Stimulated activated CD4-positive, alpha-beta T cell treated with anti-CD3 and anti-CD28 coated beads, Interleukin-1b, Interleukin-23, amount 100 ng/mL, for 48 hours (primary cell): Measurements from ENCODE around the gene RAB4B.
"Not testable (repeated sequence)": the region's sequence is repeated elsewhere in the genome, so short reads cannot be mapped to it uniquely, and the experiment has no call there.

ENCODE experiments used
- DNase-seq: peaks from one replicate; pipeline ENCODE4 v3.0.0-alpha.2; 2020

The RAB4B gene

DNA sequence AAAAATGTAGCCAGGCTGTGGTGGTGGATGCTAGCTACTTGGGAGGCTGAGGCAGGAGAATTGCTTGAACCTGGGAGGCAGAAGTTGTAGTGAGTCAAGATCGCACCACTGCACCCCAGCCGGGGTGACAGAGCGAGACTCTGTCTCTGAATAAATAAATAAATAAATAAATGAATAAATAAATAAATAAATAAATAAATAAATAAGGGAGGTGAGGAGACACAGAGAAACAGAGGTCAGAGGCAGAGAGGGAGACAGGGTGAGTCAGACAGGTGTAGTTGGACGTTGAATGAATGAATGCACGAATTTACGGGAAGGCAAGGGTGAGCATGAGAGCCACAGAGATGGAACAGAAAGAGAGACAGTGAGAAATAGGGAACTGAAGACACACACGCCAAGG, 3.1 kb downstream of the RAB4B start:
- no peak for DNase-seq

DNA sequence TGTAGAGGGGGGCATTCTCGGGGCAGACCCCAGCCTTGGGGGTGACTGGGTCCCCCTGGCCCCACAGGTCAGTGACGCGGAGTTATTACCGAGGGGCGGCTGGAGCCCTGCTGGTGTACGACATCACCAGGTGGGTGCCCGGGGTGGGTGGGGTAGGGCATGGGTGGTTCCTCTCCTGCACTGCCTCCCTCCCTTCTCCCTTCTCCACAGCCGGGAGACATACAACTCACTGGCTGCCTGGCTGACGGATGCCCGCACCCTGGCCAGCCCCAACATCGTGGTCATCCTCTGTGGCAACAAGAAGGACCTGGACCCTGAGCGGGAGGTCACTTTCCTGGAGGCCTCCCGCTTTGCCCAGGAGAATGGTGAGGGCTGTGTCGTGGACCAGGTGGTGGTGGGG, 5.7 kb downstream of the RAB4B start:
- no peak for DNase-seq

DNA sequence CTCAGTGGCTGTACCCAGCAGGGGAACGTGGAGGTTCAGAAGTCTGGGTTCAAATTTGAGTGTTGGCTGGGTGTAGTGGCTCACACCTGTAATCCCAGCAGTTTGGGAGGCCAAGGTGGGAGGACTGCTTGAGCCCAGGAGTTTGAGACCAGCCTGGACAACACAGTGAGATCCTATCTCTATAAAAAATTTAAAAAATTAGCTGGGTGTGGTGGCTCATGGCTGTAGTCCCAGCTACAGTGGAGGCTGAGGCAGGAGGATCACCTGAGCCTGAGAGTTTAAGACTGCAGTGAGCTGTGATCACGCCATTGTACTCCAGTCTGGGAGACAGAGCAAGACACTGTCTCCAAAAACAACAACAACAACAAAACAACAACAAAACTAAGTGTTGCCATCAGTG, 6.1 kb downstream of the RAB4B start:
- DNase-seq, result not testable (repeated sequence)

DNA sequence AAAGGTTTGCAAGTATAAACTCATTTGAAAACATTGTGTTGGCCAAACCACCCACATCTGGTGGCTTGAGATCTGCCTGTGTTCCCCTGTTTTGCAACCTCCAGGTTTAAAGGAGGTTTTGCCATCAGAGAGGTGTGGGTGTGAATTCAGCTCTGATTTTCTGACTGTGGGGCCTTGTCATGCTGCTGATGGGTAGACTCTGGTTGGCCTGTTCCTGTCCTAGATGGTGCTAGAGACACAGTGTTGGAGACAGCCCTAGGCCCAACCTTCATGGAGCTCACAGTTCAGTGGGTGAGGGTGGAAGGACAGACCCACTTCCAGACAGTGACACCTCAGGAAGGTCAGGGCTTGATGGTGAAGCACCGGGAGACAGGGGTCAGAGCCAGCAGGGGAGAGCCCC, 7.5 kb downstream of the RAB4B start:
- no peak for DNase-seq

DNA sequence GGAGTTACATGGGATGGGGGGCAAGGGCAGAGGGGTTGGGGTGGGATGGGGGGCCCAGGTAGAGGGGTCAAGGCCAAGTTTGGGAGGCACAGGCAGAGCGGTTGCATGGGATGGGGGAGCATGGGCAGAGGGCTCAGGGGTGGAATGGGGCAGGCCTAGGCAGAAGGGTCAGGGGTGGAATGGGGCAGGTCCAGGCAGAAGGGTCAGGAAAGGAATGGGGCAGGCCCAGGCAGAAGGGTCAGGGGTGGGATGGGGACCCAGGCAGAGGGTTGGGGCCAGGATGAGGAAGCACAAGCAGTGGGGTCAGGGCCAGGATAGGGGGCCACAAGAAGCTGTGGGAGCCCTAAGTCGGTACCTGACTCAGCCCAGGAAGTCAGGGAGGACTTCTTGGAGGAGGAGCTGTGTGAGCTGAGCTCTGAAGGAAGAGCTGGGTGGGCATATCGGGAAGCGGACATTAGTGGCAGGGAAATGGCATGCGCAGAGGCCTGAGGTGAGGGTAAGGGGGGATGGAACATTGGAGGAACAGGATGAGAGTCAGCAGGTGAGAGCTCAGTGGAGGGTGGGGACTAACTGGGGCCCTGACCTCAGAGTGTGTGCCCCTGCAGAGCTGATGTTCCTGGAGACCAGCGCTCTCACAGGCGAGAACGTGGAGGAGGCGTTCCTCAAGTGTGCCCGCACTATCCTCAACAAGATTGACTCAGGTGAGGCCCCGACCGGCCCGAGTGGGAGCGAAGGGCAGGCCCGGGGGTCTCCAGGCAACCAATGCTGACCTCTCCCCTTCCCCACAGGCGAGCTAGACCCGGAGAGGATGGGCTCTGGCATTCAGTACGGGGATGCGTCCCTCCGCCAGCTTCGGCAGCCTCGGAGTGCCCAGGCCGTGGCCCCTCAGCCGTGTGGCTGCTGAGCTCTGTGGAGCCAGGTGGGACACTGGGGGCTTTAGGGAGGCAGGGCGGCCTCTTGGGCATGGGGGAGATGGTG, 8.3 kb downstream of the RAB4B start:
- no peak for DNase-seq

DNA sequence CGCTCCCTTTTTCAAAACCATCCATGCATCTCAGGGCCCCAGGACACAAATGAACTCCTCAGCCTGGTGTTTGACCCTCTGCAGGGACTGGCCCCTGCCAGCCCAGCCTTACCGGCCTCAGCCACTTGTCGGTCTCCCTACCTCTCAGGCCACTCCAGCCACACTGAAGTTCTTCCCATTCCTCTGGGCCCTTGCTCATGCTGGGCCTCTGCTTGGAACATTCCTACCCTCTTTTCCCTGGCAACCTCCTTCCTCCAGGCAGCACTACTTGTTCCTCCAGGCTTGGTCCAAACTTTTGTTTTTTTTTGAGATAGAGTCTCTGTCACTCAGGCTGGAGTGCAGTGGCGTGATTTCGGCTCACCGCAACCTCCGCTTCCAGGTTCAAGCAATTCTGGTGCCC, 13.3 kb downstream of the RAB4B start:
- DNase-seq, result no peak

DNA sequence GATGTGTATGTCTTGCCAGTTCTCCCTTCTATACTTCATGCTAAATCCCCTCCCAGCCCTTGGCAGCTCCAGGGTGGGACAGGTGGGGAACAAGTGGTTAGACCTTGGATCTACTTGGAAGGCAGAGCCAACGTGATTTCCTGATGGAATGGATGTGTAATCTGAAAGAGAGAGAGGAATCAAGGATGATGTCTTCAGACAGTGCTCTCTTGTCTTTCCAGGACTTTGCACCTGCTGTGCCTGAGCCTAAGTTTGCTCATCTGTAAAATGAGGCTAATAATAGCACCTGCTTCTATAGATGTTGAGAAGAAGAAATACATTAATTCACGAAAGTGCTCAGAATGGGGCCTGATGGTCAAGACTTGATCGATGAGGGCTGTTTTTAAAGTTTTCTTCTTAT, 13.9 kb downstream of the RAB4B start:
- no peak for DNase-seq

DNA sequence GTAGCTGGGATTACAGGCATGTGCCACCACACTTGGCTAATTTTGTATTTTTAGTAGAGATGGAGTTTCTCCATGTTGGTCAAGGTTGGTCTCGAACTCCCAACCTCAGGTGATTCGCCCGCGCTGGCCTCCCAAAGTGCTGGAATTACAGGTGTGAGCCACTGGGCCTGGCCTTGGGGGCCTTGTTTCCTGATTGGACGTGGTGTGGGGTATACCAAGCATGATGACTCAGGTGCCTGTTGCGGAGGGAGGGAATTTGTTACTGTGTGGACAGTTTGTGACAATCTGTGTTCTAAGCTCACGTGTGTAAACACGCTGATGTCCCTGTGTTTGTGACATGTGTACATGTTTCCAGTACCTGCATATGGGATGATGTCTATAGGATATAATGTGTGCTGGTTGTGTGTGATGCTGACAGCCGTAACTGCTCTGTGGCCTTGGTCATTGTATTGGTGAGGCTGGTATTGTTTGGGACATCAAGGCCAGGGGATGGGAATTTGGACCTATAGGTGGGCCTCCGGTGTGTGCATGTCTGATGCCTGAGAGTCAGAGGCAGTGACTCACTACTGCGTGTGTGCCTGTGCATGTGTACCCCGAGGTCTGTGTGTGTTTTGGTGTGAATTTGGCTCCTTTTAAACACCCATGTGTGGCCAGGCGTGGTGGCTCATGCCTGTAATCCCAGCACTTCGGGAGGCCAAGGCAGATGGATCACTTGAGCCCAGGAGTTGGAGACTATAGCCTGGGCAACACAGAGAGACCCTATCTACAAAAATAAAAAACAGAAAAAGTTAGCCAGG, 19.3 kb downstream of the RAB4B start:
- DNase-seq, result no peak

DNA sequence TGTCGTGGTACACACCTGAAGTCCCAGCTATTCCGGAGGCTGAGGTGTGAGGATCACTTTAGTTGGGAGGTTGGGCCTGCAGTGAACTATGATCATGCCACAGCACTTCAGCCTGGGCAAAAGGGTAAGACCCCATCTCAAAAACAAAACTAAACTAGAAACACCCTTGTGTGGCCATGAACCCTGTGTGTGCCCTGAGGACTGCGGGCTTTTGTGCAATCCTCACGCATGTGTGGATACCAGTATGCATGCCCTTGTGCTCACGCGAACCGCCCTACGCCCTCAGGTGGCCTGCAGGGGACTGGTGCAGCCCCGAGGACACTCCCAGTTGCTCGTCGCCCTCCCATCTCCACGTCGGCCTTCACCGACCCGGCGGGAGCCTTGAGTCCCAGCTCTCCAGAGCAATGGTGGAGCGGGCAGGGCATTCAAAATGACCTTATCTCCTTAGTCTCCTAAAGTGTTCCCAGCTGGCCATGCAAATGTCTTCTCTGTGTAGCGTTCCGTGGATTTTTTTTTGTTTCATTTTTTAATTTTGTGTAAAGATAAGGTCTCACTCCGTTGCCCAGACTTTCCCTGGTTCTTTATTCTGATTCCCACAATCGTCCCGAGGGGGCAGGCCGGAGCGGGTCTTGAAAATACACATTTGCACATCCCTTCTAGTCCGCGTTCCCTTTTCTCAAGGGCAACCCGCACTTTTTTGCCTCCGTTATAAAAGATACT, 20.1 kb downstream of the RAB4B start:
- peak; percentile 78 for DNase-seq

DNA sequence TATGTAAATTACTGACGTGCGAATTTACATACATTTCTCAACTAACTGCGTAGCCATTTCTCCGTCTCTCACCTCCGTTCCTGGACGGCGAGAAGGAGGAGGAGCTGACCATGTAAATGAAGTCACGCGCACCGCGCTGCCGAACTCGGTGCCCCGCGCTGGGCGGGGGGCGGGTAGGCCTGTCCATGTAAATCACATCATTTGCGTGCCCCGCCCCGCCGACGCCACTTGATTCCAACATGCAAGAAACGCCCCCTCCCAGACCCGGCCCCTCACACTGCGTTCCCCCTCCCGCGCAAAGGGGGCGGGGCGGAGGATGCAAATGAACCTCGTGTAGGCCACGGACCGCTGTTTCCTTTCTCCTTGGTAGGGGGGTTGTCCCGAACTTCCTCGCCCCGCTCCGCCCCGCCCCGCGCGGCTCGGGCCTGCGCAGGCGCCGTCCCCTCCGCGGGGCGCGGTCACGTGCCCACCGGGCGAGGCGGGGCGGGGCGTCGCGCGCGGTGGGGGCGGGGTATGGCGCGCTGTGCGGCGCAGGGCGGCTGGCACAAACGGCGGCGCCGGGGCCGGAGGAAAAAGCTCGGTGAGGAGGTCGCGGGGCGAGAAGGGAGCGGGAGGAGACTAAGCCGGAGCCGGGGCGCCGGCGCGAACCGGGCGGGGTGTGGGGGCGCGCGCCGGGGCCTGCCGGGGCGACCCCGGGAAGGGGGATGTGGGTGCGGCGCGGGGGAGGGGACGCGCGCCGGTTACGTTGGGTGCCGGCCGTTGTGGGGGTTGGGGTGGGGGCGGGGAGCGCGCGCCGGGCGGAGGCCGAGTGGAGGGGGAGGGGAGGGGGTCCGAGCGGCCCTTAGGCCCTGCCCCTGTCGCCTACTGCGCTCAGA, 20.9 kb downstream of the RAB4B start, which contains the start of gene EGLN2:
Gene EGLN2 (plus strand): TSS at position 509 of the 875 bp plus-strand sequence. CDS start 1,382 bp downstream, outside the sequence.
- DNase-seq, result peak; percentile 100

DNA sequence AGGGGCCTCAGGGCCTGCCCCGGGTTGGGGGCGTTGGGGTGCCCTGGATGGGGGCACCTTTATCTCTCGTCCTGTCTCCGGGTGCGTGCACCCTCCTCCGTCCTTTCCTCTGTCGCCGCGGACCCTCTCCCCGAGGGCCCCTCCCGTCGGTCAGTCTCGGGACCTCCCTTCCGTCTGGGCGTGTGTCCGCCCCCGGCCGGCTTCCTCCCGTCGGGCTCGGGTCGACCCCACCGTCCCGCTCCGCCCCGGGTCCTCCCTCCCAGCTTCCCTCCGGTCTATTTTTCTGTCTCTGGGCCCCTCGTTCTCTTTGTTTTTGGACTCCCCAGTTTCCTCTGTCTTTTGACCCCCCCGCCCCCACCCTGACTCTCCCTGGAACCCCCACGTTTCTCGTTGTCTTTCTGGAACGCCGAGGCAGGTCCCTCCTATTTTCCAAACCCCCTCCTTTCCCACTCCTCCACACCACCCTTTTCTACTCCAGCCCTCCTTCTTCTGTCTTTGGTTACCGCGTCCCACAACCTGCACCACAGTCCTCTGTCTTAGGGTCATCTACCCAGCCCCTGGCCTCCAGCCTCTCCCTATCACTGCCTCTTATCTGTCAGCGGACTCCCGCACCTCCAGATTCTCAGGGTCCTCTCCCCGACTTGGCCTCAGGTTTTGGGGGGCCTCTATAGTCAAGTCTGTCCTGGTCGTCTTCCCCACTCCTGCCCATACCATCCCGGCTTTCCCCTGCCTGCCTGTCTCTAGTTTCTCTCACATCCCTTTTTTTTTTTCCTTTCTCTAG, 21.7 kb downstream of the RAB4B start:
- DNase-seq, result no peak

DNA sequence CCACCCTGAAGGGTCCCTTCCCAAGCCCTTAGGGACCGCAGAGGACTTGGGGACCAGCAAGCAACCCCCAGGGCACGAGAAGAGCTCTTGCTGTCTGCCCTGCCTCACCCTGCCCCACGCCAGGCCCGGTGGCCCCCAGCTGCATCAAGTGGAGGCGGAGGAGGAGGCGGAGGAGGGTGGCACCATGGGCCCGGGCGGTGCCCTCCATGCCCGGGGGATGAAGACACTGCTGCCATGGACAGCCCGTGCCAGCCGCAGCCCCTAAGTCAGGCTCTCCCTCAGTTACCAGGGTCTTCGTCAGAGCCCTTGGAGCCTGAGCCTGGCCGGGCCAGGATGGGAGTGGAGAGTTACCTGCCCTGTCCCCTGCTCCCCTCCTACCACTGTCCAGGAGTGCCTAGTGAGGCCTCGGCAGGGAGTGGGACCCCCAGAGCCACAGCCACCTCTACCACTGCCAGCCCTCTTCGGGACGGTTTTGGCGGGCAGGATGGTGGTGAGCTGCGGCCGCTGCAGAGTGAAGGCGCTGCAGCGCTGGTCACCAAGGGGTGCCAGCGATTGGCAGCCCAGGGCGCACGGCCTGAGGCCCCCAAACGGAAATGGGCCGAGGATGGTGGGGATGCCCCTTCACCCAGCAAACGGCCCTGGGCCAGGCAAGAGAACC, 22.4 kb downstream of the RAB4B start:
- no peak for DNase-seq

DNA sequence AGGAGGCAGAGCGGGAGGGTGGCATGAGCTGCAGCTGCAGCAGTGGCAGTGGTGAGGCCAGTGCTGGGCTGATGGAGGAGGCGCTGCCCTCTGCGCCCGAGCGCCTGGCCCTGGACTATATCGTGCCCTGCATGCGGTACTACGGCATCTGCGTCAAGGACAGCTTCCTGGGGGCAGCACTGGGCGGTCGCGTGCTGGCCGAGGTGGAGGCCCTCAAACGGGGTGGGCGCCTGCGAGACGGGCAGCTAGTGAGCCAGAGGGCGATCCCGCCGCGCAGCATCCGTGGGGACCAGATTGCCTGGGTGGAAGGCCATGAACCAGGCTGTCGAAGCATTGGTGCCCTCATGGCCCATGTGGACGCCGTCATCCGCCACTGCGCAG, 22.9 kb downstream of the RAB4B start:
- no peak for DNase-seq

DNA sequence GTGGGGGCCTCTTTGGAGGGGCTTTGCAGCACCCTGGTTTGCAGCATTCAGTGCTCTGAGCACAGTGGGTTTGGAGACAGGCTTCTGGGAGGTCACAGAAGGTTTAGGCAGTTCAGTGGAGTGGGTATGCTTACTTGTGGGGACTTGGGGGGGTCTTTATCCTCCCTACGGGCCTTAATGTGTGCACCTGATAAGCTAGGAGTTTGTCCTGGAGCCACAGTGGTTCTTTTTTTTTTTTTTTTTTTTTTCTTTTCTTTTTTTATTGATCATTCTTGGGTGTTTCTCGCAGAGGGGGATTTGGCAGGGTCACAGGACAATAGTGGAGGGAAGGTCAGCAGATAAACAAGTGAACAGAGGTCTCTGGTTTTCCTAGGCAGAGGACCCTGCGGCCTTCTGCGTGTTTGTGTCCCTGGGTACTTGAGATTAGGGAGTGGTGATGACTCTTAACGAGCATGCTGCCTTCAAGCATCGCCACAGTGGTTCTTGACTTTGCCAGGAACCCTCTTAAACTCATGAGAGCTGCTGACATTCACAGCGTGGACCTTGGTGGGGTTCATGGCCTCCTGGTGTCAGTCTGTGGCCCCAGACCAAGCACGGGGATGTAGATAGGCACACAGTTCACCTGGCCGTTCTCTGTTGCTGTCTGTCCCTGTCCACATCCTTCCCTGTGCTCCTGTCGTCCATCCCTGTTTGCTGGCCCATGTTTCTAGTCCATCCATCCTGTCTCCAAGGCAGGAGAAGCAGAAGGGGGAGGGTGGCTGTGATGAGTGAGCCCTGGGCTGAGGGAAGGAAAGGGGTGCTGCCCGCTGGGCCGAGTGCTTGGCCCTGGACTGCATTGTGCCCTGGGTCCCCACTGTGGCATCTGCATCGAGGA, 23.6 kb downstream of the RAB4B start:
- no peak for DNase-seq

DNA sequence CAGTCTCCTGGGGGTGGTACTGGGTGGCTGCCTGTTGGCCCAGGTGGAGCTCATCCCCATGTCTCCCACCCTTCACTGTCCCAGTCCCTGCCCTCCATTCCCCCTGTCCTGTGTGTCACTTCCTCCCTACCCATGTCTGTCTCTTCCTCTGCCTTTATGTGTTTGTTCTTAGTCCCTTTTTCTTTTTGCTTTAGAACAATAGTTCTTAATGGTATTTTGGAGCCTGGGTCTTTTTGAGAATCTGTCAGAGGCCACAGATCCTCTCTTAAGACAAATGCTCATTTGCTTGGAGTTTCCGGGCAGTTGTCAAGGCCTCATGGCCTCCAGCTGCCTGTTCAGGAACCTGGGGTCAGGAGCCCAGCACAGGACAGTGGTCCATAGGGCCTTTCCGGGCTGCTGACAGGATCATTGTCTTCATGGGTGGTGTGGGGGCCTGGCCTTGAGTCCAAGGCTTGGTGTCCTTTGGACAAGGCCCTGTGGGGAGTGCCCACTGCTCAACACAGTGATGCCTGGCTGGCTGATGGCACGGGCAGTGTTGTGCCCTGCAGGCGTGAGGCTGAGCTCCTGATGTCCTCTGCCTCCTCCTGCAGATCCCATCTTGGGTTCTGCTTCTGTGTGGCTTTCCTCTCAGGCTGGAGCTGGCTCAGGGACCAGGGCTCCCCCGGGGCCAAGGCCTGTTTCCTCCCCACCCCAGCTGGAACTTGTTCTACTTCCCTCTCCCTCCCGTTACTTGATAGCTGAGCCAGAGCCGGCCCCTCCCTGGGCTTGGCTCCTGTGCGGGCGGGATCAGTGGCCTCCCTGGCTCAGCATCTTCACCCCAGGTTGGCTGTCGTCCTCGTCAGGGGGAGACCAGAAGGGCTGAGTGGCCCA, 24.5 kb downstream of the RAB4B start:
- no peak for DNase-seq

DNA sequence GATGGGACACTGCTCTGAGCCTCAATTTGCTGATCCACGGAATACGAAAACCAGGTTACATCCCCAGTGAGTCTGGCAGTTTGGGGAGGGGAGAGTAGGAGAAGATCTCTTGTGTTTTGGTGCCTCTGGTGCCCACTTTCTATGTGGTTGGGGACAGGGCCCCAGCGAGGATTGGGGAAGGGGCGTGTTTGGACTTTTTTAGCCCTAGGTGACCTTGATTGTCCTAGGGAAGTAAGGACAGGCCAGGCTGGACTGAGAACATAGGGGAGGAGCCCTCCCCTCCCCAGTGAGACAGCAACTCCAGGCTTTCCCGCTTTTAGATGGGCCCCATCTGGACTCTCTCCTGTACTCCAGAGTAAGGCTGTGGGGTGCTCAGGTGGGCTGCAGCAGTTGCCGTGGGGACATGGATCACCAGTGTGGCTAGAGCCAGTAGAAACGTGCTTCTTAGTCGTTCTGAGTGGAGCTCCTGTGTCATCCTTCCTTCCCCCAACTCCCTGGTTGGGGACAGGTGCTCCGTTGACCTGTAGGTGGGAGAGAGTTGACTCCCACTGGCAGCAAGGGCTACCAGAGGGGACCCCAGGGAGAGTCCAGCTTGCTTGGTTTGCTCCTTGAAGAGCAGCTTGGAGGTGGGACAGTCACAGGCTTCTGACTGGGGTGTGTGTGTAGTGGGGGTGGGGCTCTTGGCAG, 25.3 kb downstream of the RAB4B start:
- no peak for DNase-seq

DNA sequence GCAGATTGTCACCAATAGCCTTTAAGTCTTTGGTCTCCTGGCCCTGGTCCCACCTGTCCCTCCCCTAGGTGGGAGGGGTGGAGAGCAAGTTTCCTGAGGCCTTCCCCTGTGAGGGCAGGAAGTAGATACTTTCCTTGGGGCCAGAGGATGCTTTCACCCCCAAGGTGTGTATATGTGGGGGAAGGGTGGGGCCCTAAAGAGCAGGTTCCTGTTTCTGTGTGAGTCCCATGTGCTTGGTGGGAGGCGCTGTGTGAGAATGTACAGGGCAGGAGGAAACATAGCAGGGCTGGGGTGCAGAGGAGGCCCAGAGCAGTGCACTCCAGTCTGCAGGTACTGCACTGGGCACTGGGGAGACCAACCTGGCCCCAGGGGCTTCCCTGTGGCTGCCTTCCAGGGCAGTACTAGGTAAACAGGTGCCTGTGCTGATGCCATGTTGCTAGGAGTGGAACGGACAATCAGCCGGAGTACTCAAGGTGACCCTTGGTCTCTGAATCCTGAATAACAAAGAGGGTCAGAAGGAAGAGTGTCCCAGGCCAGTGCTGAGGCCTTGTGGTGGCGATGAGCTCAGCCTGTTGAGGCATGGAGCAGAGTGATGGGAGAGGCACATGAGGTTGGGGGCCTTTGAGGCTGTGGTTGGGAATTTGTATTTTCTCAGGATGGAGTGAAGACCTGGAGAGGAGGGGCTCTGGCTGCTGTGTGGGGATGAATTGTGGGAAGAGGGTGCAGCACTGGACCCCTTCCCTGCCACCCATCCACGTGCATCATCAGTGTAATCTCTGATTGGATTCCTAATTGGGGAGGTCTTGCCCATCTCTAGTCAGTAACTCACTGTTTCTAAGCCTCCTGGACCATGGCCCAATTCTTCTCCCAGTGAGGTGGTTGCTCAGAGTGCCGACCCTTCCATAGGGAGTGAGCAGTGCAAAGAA, 26.1 kb downstream of the RAB4B start:
- peak; percentile 61 for DNase-seq
